Astrocyte of the cerebellum (primary cell): ENCODE data around the gene RAD51B.

Experiments used
- DNase-seq: peaks from one replicate; pipeline ENCODE4 v3.0.0-alpha.2; 2011; ENCODE audit warnings: low read depth
- H3K4me3 ChIP-seq: 2 replicates; pipeline ENCODE4 v1.5.1; 2011; ENCODE audit warnings: mild to moderate bottlenecking, low read depth, low read length, moderate library complexity
- in situ Hi-C: cut with HindIII; loops from 2 replicates; pipeline ENCODE4 v1.10.0; 2017; ENCODE audit warnings: low sequenced_read_pairs
- TF ChIP-seq, protein P1 (sequence below): IDR thresholded peaks from 2 replicates; pipeline ENCODE4 v1.5.1; 2012; ENCODE audit warnings: low read length, low read depth, moderate library complexity, mild to moderate bottlenecking; ENCODE audit errors: missing control alignments

The RAD51B gene

DNA sequence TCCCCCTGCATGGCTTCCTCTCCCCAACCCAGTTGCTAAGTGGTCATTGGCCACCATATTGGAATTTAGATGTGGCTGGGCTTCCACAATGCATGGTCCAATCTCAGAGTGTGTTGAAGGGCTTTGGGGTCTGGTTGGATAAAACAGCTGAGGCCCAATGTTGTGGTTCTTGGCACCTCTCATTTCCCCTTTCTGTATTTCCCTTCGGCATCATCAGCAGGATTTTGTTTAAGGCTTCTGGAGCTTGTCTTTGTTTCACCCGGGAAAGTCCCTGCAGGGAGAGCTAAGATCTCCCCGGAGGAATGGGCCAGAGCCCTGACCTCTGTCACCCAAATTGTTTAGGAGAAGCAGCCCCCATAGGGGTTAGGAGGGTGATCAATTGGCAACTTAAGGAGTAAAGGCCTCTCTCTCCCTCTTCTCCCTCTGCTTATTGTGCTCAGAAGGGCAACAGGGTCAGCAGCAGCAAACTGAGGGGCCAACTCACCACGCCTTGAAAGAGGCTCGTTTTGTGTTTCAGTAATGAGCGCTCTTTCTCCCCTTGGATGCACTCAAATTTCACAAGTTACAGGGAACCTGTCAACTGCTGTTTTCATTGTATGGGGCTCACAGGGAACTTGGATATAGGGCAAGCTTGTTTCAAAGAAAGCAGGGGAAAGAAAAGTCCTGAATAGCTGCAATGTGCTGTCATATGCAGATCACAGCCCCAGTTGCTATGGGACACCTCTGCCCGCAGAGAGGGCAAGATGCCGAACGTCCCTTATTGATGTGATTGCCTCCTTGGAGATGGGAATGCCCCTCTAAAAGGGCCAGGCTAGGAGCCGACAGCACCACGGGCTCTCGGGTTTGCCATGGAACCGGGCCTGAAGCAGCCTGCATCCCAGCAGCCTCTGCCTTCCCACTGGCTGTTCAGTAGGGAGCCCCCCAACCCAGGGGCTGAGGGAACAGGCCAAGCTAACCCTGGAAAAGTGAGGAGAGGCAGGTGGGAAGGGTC lies 749.6 kb downstream of the RAD51B start:
- no peak for DNase-seq
- H3K4me3 ChIP-seq, result no peak overlapping the region
- TF ChIP-seq, protein P1, sequence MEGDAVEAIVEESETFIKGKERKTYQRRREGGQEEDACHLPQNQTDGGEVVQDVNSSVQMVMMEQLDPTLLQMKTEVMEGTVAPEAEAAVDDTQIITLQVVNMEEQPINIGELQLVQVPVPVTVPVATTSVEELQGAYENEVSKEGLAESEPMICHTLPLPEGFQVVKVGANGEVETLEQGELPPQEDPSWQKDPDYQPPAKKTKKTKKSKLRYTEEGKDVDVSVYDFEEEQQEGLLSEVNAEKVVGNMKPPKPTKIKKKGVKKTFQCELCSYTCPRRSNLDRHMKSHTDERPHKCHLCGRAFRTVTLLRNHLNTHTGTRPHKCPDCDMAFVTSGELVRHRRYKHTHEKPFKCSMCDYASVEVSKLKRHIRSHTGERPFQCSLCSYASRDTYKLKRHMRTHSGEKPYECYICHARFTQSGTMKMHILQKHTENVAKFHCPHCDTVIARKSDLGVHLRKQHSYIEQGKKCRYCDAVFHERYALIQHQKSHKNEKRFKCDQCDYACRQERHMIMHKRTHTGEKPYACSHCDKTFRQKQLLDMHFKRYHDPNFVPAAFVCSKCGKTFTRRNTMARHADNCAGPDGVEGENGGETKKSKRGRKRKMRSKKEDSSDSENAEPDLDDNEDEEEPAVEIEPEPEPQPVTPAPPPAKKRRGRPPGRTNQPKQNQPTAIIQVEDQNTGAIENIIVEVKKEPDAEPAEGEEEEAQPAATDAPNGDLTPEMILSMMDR, result no peak
- in situ Hi-C loops, result loop anchor here (10.0 kb wide), 1 partner anchor 64 kb away; no protein-coding TSS in a partner anchor

DNA sequence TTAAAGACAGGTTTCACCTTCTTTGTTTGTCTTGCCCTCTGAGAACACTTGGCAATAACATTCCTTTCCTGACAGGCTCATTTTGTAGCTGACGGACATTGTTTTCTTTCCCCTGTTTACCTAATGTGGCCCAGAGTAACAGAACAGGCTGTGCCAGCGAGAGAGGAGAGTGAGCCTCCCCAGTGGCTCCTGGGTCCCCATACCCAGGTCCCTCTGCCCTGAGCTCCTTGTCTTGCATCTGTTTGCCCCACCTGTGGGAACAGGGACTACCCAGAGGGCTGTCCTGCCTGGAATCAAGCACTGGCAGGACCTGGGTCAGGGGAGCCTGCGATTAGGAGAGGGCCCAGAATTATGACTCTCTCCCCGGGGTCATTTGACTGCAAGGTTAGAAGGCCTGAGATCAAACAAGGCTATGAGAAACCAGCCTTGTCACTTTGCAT lies 750.4 kb downstream of the RAD51B start:
- no peak for DNase-seq
- in situ Hi-C loops, result loop anchor here (5.0 to 10.0 kb wide), 2 partner anchors 47 to 65 kb away; no protein-coding TSS in a partner anchor
- TF ChIP-seq, protein P1, result no peak
- no peak overlapping the region for H3K4me3 ChIP-seq

DNA sequence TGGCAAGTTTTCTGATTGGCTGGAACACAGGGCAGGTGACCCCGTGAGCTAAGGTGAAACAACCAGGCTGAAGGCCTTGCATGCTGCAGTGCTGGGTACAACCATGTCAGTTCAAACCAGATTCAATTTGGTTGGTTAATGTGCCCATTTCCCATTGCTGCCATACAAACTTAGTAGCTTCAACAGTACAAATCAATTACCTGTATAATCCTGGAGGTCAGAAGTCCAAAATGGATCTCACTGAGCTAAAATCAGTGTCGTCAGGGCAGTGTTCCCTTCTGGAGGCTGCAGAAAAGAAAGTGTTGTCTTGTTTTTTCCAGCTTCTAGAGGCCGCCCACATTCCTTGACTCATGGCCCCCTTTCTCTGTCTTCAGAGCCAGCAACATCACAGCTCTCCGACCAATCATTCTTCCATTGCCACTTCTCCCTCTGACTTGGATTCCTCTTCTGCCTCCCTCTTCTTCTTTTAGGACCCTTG lies 751.6 kb downstream of the RAD51B start:
- DNase-seq, result no peak
- in situ Hi-C loops, result loop anchor here (5.0 kb wide), 1 partner anchor 46 kb away; no protein-coding TSS in a partner anchor
- TF ChIP-seq, protein P1, result no peak
- H3K4me3 ChIP-seq, result no peak overlapping the region

DNA sequence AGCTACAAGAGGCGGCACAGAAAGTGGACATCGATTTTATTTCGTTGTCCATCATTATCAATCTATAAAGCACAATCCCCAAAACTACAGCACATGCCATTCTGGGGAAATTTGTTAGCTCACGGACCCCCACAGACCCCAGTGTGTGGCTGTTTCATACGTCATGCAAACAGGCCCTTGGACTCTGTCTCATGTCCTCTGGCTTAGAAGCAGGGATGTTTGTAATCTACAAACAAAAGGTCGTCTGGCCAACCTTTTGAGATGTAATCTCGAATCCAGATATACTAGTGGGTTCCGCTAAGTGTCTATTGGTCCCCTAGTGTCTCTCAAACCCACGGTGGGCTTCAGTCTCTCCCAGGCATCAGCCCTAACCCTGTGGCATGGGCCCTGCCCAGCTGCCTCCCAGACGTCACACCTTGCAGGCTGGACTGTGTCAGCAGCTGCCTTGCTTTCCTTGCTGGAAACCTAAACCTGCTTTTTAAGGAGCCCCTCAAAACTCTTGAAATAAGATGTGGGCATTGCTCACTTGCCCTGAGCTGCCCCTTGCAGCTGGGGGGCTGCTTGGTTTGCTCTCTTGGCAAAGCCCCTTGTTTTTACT lies 752.4 kb downstream of the RAD51B start:
- no peak overlapping the region for H3K4me3 ChIP-seq
- in situ Hi-C loops, result loop anchor here (5.0 kb wide), 1 partner anchor 45 kb away; no protein-coding TSS in a partner anchor
- DNase-seq, result no peak
- TF ChIP-seq, protein P1, result no peak

DNA sequence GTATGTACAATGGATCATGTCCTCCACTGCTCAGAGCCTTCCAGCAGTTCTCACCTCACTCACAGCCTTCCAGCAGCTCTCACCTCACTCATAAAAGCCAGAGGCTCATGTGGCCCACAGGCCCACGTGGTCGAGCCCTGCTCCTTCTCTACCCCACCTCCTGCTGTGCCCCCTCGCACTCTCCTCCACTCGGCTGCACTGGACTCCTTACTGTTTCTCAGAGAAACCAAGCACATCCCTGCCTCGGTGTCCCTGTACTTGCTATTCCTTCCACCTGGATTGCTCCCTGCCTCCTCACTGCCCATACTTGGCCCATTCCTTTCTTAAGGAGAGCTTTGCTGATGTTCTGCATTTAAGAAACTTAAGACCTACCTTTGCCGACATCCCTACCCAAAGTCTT lies 753.5 kb downstream of the RAD51B start:
- DNase-seq, result no peak
- H3K4me3 ChIP-seq, result no peak overlapping the region
- in situ Hi-C loops, result loop anchor here (5.0 kb wide), 1 partner anchor 44 kb away; no protein-coding TSS in a partner anchor
- TF ChIP-seq, protein P1, result no peak

DNA sequence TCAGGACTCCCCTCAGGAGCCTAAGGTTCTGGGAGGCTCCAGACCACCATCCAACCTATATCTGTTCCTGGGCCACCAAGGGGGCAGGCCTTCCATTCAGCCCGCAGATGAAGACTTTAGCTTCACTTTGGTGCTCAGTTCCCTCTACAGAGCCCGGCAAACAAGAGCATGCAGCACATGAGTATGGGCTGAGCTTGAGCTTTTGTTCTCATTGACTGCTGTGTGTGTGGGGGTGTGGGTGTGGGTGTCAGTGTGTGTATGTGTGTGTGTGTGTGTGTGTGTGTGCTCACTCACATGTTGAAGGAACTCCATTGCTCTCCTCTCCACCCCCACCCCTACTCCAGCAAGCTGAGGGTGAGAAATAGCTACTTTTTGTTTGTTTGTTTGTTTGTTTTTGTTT lies 754.1 kb downstream of the RAD51B start:
- TF ChIP-seq, protein P1, result no peak
- no peak overlapping the region for H3K4me3 ChIP-seq
- in situ Hi-C loops, result loop anchor here (5.0 kb wide), 1 partner anchor 44 kb away; no protein-coding TSS in a partner anchor
- DNase-seq, result no peak
